Measurements from ENCODE around the gene TMEM187.

Gene TMEM187

GRCh38 chrX:153945956-153946943 is 26.3 kb upstream of the TMEM187 start:
- no peak for ATAC-seq
- peaks cover 10% of the 10 kb centered on the region for H3K36me3 Mint-ChIP-seq
- H3K27me3 Mint-ChIP-seq = no peaks in the 10 kb centered on the region
- H3K9me3 Mint-ChIP-seq = no peaks in the 10 kb centered on the region
- H3K4me1 Mint-ChIP-seq = peaks cover 7% of the 10 kb centered on the region
- no peak overlapping the region for H3K27ac Mint-ChIP-seq
- no peak overlapping the region for H3K4me3 Mint-ChIP-seq

- H3K27ac Mint-ChIP-seq = no peak overlapping the region
- H3K4me3 Mint-ChIP-seq = no peak overlapping the region
- no peaks in the 10 kb centered on the region for H3K27me3 Mint-ChIP-seq
- ATAC-seq = peak; percentile 87
- H3K9me3 Mint-ChIP-seq = no peaks in the 10 kb centered on the region
- H3K4me1 Mint-ChIP-seq = peaks cover 7% of the 10 kb centered on the region
- peaks cover 15% of the 10 kb centered on the region for H3K36me3 Mint-ChIP-seq
Observed at GRCh38 chrX:153947009-153947769, 25.4 kb upstream of the TMEM187 start.

- Mint-ChIP-seq H3K4me3 (no peak overlapping the region), H3K36me3 (peaks cover 15% of the 10 kb centered on the region), H3K9me3 (no peaks in the 10 kb centered on the region)
Observed at GRCh38 chrX:153948002-153948466, 24.5 kb upstream of the TMEM187 start.

GRCh38 chrX:153948847-153949805 is 23.4 kb upstream of the TMEM187 start:
- Mint-ChIP-seq H3K27ac (no peak overlapping the region), H3K27me3 (no peaks in the 10 kb centered on the region), H3K4me1 (peaks cover 7% of the 10 kb centered on the region), H3K9me3 (no peaks in the 10 kb centered on the region), H3K4me3 (no peak overlapping the region), H3K36me3 (peaks cover 17% of the 10 kb centered on the region)
- ATAC-seq = no peak

More at GRCh38 chrX:153948002-153948466, 24.5 kb upstream of the TMEM187 start:
- no peak for ATAC-seq
- H3K27me3 Mint-ChIP-seq = no peaks in the 10 kb centered on the region
- H3K4me1 Mint-ChIP-seq = peaks cover 7% of the 10 kb centered on the region
- no peak overlapping the region for H3K27ac Mint-ChIP-seq

- Mint-ChIP-seq H3K27me3 (no peaks in the 10 kb centered on the region), H3K27ac (no peak overlapping the region), H3K4me3 (no peak overlapping the region), H3K36me3 (peaks cover 21% of the 10 kb centered on the region), H3K4me1 (peaks cover 7% of the 10 kb centered on the region), H3K9me3 (no peaks in the 10 kb centered on the region)
- no peak for ATAC-seq
Observed at GRCh38 chrX:153950127-153950526, 22.4 kb upstream of the TMEM187 start.

GRCh38 chrX:153951683-153952372 is 20.7 kb upstream of the TMEM187 start:
- no peak for ATAC-seq
- Mint-ChIP-seq H3K4me1 (peaks cover 7% of the 10 kb centered on the region), H3K4me3 (no peak overlapping the region), H3K9me3 (no peaks in the 10 kb centered on the region), H3K27ac (no peak overlapping the region), H3K27me3 (no peaks in the 10 kb centered on the region), H3K36me3 (peaks cover 25% of the 10 kb centered on the region)

- no peak overlapping the region for H3K27ac Mint-ChIP-seq
- no peaks in the 10 kb centered on the region for H3K9me3 Mint-ChIP-seq
- H3K4me3 Mint-ChIP-seq = no peak overlapping the region
- H3K27me3 Mint-ChIP-seq = no peaks in the 10 kb centered on the region
- no peak for ATAC-seq
- peaks cover 22% of the 10 kb centered on the region for H3K36me3 Mint-ChIP-seq
- H3K4me1 Mint-ChIP-seq = peaks cover 2% of the 10 kb centered on the region
Observed at GRCh38 chrX:153952373-153953026, 20.1 kb upstream of the TMEM187 start.

GRCh38 chrX:153953342-153953830 is 19.2 kb upstream of the TMEM187 start:
- Mint-ChIP-seq H3K27ac (peak overlapping the region; percentile 51), H3K9me3 (no peaks in the 10 kb centered on the region), H3K36me3 (peaks cover 19% of the 10 kb centered on the region), H3K27me3 (no peaks in the 10 kb centered on the region), H3K4me3 (no peak overlapping the region), H3K4me1 (no peaks in the 10 kb centered on the region)
- ATAC-seq = peak; percentile 72

- Mint-ChIP-seq H3K9me3 (no peaks in the 10 kb centered on the region), H3K4me3 (no peak overlapping the region), H3K4me1 (no peaks in the 10 kb centered on the region), H3K27me3 (no peaks in the 10 kb centered on the region), H3K27ac (peak overlapping the region; percentile 51), H3K36me3 (peaks cover 19% of the 10 kb centered on the region)
- ATAC-seq = no peak
Observed at GRCh38 chrX:153953892-153954557, 18.5 kb upstream of the TMEM187 start.

GRCh38 chrX:153954558-153955227 is 17.9 kb upstream of the TMEM187 start:
- peak overlapping the region; percentile 51 for H3K27ac Mint-ChIP-seq
- H3K36me3 Mint-ChIP-seq = peaks cover 23% of the 10 kb centered on the region
- no peak overlapping the region for H3K4me3 Mint-ChIP-seq
- ATAC-seq = no peak
- no peaks in the 10 kb centered on the region for H3K4me1 Mint-ChIP-seq
- H3K9me3 Mint-ChIP-seq = no peaks in the 10 kb centered on the region
- H3K27me3 Mint-ChIP-seq = no peaks in the 10 kb centered on the region

- Mint-ChIP-seq H3K27me3 (no peaks in the 10 kb centered on the region), H3K4me1 (no peaks in the 10 kb centered on the region), H3K9me3 (no peaks in the 10 kb centered on the region), H3K36me3 (peaks cover 28% of the 10 kb centered on the region), H3K27ac (no peak overlapping the region), H3K4me3 (no peak overlapping the region)
- ATAC-seq = no peak
Observed at GRCh38 chrX:153955228-153955732, 17.3 kb upstream of the TMEM187 start.

GRCh38 chrX:153956044-153956907 is 16.3 kb upstream of the TMEM187 start:
- Mint-ChIP-seq H3K27ac (no peak overlapping the region), H3K27me3 (no peaks in the 10 kb centered on the region)

More at GRCh38 chrX:153956044-153956907, 16.3 kb upstream of the TMEM187 start:
- Mint-ChIP-seq H3K4me1 (no peaks in the 10 kb centered on the region), H3K4me3 (no peak overlapping the region), H3K36me3 (peaks cover 29% of the 10 kb centered on the region), H3K9me3 (no peaks in the 10 kb centered on the region)
- ATAC-seq = no peak
